ENCODE results near the gene SOX11.

Gene SOX11

DNA sequence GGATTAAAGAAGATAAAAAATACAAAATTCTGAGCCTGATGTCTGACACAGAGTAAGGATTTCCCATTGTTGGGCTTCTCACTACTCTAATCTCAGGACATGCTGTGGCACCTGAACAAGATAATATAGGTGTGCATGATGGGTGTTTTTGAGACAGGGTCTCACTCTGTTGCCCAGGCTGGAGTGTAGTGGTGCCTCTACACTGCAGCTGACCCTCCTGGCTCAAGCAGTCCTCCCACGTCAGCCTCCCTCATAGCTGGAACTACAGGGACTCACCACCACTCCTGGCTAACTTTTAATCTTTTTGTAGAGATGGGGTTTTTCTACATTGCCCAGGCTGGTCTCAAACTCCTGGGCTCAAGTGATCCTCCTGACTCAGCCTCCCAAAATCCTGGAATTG is 32.9 kb downstream of the SOX11 start:
- DNase-seq = no peak

DNA sequence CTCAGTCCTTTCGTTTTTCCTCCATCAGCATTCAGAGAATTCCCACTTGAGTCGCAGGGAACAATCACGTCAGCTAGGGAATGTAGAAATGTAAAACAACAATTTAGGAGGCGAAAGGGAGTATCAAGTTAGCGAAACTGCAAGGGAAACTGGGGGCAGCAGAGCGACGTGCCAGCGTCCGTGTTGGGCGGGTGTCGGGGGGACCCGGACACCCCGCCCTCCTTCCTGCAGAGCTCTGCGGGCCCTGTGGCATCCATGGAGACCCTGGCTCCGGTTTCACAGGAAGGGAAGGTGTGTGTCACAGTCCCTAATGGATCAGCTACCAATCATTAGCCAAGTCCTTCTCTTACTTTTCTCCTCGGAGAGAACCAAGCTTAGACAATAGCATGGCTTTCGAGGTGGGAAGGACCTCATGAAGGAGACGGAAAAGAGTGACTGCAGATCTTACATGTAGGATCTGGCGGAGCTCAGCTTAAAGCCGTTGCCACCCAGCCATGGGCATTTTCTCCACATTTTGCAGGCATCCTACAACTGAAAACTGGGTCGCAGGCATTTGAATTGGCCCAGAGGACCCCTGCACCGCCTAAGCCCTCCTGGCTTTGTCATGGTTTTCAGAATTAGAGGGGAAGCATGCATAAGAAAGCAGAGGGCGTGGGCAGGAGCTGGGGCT is 33.7 kb downstream of the SOX11 start:
- no peak for DNase-seq

DNA sequence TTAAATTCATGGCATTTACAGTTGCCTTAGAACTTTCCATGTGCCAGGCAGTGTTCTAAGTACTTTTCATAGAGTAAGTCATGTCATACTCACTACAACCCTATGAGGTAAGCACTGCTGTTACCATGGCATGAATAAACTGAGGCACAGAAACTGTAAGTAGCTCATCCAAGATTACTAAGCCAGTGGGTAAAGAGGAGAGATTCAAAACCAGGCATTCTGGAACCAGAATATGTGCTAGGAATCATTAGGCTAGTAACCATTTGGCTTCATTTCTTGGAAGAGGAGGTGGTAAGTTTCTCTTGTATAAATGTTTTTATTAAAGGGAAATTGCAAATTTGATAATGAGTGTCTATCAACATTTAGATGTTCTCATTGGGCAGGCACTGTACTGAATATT is 35.1 kb downstream of the SOX11 start:
- DNase-seq = no peak

DNA sequence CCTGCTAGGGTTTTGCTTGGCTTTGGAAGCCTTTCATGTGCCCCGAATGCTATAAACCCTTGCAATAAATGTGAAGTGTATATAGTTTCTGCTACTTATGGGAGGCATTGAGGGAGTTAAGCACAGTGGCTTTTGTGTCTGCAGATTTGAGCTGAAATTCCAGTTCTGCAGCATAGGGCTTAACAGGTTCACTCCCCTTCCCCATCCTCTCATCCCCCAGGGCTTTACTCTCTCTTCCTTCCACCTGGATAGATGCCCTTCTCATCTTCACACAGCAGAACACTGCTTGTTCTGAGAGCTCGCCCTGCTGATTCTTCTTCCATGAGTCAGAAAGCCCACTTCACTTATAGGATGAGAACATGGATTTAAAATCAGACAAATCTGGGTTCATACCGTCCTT is 37.2 kb downstream of the SOX11 start:
- no peak for DNase-seq

DNA sequence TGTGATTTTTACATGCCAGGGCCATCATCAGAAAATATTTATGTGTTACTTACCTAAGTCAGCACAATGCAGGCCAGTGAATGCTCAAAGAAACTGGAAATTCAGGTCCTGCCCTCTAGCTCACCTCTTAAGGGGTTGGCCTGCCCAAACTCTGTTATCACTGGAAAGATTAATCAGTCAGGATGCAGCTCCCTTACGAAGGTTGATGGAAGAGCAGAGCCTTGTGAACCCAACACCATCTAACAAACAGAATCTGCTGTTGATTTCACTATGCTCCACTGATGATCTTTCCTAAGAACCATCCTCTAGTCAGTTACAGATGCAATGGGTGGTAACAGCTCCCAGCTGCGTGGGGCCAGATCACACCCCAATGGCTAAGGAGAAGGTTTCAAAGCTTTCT is 38.2 kb downstream of the SOX11 start:
- no peak for DNase-seq

DNA sequence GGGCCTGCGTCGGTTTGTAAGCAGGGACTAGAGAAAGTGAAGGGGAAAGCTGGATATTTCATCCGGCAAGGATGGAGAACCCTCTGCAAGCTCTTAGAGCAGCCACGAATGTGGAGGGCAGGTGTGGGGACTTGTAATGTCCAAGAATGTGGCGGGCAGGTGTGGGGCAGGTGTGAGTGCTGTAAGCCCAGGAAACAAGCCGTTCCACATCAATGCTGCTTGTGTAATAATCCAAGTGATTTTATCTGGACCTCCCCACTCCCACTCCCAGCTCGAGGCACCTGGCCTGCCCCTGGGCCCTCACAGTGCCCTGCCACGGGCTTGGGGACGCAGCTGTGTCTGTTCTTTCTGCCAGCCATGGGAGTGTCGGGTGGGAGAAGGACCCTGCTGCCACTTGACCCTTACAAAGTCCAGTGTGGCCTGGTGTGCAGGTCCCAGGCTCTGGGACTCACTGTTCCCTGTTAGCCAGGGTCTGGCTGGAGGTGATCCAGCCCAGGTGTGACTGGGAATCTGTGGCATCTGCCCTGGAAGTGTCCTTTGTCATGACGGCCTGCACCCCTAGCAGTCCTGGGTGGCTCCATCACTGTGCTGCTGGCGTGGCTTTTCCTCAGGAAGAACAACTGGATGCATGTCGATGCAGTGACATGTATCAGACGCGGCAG is 42.8 kb downstream of the SOX11 start:
- DNase-seq = no peak

DNA sequence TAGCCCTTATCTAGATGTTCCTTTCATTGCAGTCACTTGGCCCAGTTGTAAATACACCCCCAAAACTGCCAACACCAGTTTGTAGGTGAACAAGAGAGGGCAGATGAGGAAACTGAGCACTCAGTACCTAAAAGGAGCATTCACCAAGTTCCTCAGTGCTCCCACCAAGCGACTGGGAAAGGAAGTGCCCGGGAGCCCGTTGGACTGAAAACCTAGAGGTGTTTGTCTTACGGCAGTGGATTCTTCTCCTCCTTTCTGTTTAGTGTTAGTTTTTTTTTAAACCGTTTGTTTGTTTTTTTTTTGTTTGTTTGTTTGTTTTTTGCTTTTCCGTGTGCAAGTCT is 43.3 kb downstream of the SOX11 start:
- DNase-seq = no peak

DNA sequence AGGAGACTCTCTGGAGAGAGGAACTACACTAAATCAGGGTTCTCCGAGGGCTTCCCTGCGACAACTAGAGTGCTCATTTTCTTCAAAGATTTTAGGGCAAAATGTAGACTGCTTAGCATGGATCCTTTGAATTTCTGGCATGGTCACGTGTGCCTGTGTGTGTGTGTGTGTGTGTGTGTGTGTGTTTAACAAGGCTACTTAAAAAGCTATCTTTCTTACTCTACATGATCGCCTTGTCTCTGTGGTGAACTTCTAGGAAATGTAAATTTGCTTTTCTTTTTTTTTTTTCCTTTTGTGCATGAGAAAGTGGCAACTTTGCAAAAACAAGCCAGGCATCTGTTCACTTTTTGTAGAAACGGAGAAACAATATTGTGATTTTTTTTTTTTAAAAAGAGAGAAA is 43.9 kb downstream of the SOX11 start:
- no peak for DNase-seq

DNA sequence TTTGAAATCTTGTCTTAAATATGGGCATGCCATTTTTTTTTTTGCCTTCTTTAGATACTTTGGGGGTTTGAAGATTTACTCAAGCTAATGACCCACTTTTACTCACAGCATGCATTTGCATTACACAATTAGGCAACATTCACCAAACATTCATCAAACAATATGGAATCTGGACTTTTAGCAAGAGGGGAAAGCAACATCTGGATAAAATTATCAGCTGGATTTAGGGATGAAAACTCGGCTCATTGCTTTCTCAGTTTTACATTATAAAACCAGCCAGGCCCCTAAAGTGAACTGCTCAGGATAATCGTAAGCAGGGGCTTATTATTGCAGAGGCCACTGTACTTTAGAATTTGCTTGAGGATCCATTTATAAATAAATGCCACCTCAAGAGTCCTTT is 44.7 kb downstream of the SOX11 start:
- DNase-seq = no peak

DNA sequence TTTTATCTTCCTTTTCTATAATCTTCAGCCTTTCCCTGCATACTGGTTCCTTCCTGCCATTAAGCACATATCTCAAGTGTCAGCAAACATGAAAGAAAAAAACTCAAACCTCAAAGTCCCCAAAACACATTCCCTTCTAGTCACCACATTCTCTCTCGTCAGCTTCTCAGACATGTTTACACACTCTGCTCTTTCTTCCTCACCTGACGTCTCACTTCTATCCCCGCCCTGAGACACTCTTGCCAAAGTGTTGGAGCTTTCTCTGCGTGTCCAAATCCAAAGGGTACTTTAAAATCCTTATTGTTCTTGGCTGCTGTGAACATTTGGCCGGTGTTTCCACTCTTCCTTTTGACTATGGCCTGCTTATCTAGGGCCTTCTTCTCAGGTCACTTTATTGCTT is 47.9 kb downstream of the SOX11 start:
- DNase-seq = no peak

DNA sequence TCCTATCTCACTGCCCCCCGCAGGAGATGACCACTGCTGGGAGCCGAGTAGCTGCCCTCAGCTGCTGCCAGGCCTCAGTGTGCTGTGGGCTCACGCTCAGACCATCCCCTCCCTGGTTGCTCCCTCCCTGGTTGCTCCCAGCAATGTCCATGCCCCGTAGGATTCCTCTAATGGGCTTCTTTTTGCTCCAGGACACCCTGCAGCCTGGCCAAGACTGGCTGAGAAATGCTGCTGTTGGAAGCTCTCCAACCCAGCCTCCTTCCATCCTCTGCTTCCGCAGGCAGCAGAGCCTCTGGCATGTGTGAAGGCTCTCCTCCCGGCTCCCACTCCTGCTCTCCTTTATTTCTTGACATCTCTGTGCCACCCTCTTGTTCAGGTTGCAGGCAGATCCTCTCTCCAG is 48.6 kb downstream of the SOX11 start:
- DNase-seq = no peak

DNA sequence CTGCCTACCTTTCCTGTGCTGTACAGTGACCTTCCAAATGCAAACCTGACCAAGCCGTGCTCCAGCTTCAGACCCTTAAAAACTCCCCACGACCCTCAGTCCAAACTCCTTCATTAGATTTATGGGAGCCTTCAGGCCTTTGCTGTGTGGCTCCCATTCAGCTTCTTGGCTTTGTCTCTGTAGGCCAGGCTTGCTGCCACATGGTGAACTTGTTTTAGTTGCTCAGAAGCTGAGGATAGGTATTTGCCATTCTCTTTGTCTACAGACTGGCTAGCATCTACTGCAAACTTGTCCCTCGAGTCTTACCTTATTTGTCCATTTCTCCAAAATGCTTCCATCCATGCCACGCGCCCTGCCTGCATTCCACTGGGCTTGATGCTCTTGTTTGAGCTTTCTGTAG is 49.1 kb downstream of the SOX11 start:
- DNase-seq = no peak

DNA sequence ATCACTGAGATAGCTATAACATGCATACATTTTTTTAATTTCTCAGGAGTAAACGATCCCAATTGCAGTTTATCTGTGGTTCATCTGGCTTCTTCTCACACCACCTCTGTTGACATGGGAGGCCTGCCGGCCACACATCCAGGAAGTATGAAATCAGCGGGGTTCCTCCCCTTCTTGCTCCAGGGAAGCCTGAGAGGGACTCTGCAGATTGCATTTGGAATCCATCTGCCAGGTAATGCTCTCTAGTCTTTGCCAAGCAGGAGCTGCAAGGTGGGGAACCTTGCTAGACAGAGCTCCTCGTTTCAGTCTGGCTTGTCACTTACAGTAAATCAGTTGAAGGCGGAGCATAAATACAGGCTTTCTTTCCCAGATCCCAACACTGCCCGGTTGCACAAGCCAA is 49.9 kb downstream of the SOX11 start:
- no peak for DNase-seq

DNA sequence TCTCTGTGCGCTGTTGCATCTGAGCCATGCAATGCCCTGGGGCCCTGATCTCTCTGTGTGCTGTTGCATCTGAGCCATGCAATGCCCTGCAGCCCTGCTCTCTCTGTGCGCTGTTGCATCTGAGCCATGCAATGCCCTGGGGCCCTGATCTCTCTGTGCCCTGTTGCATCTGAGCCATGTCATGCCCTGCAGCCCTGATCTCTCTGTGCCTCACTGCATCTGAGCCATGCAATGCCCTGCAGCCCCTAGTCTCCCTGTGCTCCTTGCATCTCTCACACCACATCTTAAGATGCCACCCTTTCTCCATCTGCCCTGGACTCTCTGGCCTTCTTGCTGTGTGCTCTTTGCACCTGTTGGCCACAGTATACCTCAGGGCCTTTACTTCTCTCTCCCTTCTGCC is 56.2 kb downstream of the SOX11 start:
- DNase-seq = no peak

DNA sequence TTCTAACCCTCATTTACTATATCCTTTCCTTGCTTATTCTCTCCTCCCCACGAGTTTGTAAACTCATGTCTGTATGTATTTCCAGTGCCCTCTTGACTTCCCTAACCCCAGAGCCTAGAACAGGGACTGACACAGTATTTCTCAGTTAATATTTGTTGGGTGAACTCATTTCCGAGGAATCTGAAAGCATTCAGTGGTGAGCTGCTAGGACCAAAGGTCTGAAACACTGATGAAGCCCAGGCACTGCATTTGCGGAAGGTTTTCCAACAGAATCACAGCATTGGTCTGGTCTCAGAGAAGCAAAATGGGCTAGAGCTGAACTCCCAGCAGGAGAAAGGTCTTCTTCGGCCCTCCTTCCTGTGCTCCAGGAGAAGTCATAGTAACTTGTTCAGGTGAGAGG is 56.8 kb downstream of the SOX11 start:
- DNase-seq = no peak

DNA sequence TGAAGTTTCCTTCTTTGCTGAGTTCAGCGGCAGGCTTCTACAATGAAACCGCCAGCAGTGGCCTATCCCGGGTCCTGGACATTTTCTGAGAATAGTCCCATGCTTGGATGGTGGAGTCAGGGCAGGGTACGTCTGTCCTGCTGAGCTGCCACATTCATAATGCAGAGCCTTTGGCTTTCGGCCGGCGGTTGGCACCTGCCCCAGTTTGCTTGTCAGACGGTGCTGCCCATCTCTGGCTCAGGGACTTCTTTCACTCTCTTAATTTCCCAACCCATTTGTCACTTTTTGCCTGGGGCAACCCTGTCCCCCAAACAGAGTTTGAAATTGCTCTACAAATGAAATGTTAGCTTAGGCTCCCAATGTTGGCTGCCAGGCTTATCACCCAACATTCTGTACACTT is 57.2 kb downstream of the SOX11 start:
- no peak for DNase-seq
